ENCODE results near the gene FADS2. TPM values are rescaled to one million over a fixed set of nuclear protein-coding genes. Genes with fewer than 3 reads are reported as not detected.

The FADS2 gene
- total RNA-seq, 1 donor from 2014 or later = 25.7 TPM

- Histone ChIP-seq H3K27me3 (ENCODE audit: low read depth) (no peaks in the 10 kb centered on the region), H3K36me3 (peaks cover 4% of the 10 kb centered on the region), H3K4me1 (peaks cover 27% of the 10 kb centered on the region), H3K4me3 (no peak overlapping the region), H3K27ac (replicated peaks) (no peak overlapping the region), H3K9me3 (replicated peaks) (no peaks in the 10 kb centered on the region)
- TF ChIP-seq CTCF (IDR thresholded peaks at IDR 0.05; ENCODE audit: borderline replicate concordance) = no peak
- no peak for DNase-seq
- intact Hi-C loops (cut with micrococcal nuclease) = no loop called here
Observed at GRCh38 chr11:61864814-61865775, 37.0 kb downstream of the FADS2 start.

- intact Hi-C loops (cut with micrococcal nuclease) = no loop called here
- no peak for TF ChIP-seq CTCF (IDR thresholded peaks at IDR 0.05; ENCODE audit: borderline replicate concordance)
- Histone ChIP-seq H3K4me3 (no peak overlapping the region), H3K27ac (replicated peaks) (no peak overlapping the region), H3K27me3 (ENCODE audit: low read depth) (no peaks in the 10 kb centered on the region), H3K36me3 (peaks cover 4% of the 10 kb centered on the region), H3K9me3 (replicated peaks) (no peaks in the 10 kb centered on the region), H3K4me1 (peaks cover 28% of the 10 kb centered on the region)
- DNase-seq = no peak
Observed at GRCh38 chr11:61866231-61866957, 38.3 kb downstream of the FADS2 start.

- Histone ChIP-seq H3K9me3 (replicated peaks) (no peaks in the 10 kb centered on the region), H3K4me3 (no peak overlapping the region), H3K27me3 (ENCODE audit: low read depth) (no peaks in the 10 kb centered on the region), H3K36me3 (peaks cover 4% of the 10 kb centered on the region), H3K4me1 (peaks cover 31% of the 10 kb centered on the region), H3K27ac (replicated peaks) (no peak overlapping the region)
- no peak for TF ChIP-seq CTCF (IDR thresholded peaks at IDR 0.05; ENCODE audit: borderline replicate concordance)
- intact Hi-C loops (cut with micrococcal nuclease) = no loop called here
- DNase-seq = no peak
Observed at GRCh38 chr11:61866958-61867343, 38.9 kb downstream of the FADS2 start.

GRCh38 chr11:61868571-61869428 lies 40.7 kb downstream of the FADS2 start:
- no peak overlapping the region for H3K4me3 ChIP-seq
- H3K9me3 ChIP-seq (replicated peaks) = no peaks in the 10 kb centered on the region
- intact Hi-C loops (cut with micrococcal nuclease) = no loop called here
- no peak for TF ChIP-seq CTCF (IDR thresholded peaks at IDR 0.05; ENCODE audit: borderline replicate concordance)
- peaks cover 33% of the 10 kb centered on the region for H3K4me1 ChIP-seq
- H3K36me3 ChIP-seq = peaks cover 12% of the 10 kb centered on the region
- no peak overlapping the region for H3K27ac ChIP-seq (replicated peaks)
- DNase-seq = no peak
- no peaks in the 10 kb centered on the region for H3K27me3 ChIP-seq (ENCODE audit: low read depth)

GRCh38 chr11:61869429-61869707 lies 41.3 kb downstream of the FADS2 start:
- Histone ChIP-seq H3K4me1 (peaks cover 39% of the 10 kb centered on the region), H3K27me3 (ENCODE audit: low read depth) (no peaks in the 10 kb centered on the region), H3K9me3 (replicated peaks) (no peaks in the 10 kb centered on the region), H3K36me3 (peaks cover 12% of the 10 kb centered on the region), H3K4me3 (no peak overlapping the region), H3K27ac (replicated peaks) (no peak overlapping the region)
- no peak for DNase-seq
- intact Hi-C loops (cut with micrococcal nuclease) = no loop called here
- no peak for TF ChIP-seq CTCF (IDR thresholded peaks at IDR 0.05; ENCODE audit: borderline replicate concordance)

Measured in left ventricle myocardium inferior (tissue), 1 donor.